Uterus (tissue), 2 donors: ENCODE data around the gene NFATC1.

ENCODE experiments used
- POLR2A ChIP-seq, 2 donors: fragments of 450-650 bp; IDR thresholded peaks; one replicate each; pipeline ENCODE4 v1.6.1; 2016; ENCODE audit warnings: antibody characterized with exemption in 2 of 2, mild to moderate bottlenecking in 1 of 2, moderate library complexity in 1 of 2
- TF ChIP-seq, protein P1 (sequence below), 4 experiments: fragments of 200-600 bp in 2 of 4; fragments of 450-650 bp in 2 of 4; sonication (generic) in 2 of 4; IDR thresholded peaks; one replicate each; pipeline ENCODE4 v1.5.1; 2016 to 2019; ENCODE audit warnings: antibody characterized with exemption in 4 of 4, mild to moderate bottlenecking in 2 of 4, moderate library complexity in 1 of 4

DNA sequence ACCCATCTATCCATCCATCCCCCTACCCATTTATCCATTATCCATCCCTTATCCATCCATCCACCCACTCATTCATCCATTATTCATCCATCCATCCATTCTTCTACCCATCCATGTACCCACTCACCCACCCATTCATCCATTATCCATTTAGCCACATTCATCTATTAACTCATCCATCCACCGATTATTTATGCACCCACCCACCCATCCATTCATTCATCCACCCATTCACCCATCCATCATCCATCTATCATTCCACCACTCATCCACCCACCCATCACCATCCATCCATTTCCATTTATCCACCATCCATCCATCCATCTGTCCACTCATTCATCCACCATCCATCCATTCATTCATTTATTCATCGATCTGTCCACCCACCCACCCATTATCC, 146.5 kb downstream of the NFATC1 start:
- TF ChIP-seq POLR2A (IDR thresholded peaks at IDR 0.05) = no peak
- TF ChIP-seq, protein P1, sequence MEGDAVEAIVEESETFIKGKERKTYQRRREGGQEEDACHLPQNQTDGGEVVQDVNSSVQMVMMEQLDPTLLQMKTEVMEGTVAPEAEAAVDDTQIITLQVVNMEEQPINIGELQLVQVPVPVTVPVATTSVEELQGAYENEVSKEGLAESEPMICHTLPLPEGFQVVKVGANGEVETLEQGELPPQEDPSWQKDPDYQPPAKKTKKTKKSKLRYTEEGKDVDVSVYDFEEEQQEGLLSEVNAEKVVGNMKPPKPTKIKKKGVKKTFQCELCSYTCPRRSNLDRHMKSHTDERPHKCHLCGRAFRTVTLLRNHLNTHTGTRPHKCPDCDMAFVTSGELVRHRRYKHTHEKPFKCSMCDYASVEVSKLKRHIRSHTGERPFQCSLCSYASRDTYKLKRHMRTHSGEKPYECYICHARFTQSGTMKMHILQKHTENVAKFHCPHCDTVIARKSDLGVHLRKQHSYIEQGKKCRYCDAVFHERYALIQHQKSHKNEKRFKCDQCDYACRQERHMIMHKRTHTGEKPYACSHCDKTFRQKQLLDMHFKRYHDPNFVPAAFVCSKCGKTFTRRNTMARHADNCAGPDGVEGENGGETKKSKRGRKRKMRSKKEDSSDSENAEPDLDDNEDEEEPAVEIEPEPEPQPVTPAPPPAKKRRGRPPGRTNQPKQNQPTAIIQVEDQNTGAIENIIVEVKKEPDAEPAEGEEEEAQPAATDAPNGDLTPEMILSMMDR (IDR thresholded peaks at IDR 0.05) = no peak
